IPS-18c (cell line): ENCODE measurements around the gene FAM78B.

Experiments used
- H3K4me3 ChIP-seq: 2 replicates; pipeline ENCODE4 v1.7.0; 2013; ENCODE audit warnings: low read depth, mild to moderate bottlenecking, low read length, moderate library complexity; ENCODE audit not compliant: insufficient read depth
- H3K9me3 ChIP-seq: one replicate; pipeline ENCODE4 v1.6.1; 2013; ENCODE audit warnings: mild to moderate bottlenecking, low read length, moderate library complexity; ENCODE audit not compliant: control insufficient read depth, insufficient read depth

Gene FAM78B

DNA sequence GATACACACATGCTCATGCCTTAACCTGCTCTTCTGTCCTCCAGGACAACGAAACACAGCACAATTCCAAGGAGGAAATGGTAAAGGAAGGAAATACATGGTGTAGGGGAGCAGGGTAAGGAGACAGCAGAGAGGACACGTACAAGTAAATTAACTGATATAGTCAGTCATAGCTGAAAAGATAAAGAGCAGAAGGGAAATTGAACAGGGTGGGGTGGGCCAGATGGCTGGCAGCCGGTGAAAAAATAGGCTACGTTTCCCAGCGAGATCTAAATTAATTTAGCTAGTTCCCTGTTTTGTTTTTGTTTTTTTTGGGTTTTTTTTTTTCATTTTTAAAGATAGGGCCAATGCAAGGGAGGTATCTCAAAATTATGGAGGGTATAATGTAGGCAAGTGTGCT is 109.2 kb downstream of the FAM78B start:
- Histone ChIP-seq H3K4me3 (no peak overlapping the region), H3K9me3 (no peaks in the 10 kb centered on the region)

GRCh38 chr1:166053395-166053794 is 113.4 kb downstream of the FAM78B start:
- H3K9me3 ChIP-seq, result no peaks in the 10 kb centered on the region

DNA sequence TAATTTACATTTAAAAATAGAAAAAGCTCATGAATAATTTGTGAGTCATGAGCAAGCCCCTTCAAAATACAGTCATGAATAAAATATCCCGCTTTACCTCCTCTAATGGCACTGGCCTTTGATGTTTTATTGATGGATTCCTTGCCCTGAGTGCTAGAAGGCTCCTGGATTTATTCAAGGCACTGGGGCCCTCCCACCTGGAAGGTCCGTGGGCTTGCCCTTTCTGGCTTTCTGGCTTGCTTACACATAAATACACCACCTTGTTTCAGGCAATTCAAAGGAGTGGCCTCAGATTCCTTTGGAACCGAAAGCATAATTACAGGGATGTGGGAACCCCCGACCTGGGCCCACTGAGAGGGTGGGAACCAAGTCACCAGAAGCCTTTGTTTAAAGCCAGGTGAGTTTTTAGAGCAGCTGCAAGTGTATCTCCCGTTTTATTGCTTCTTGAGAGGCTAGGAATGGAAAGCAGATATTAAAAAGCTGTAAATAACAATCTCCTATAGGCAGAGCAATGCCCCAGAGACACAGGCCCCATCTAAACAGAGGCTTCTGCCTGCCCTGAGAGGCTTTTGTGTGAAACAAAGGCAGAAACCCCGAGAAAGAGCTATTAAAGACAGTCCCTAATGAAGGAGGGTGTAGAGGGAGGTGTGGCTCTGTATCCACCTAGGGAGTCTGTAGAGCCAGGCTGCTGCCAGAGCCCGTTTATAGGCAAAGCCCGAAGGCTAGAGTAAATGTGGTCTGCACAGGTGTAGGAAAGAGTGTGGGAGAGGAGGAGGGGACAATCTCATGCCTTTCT is 126.4 kb downstream of the FAM78B start:
- no peaks in the 10 kb centered on the region for H3K9me3 ChIP-seq
- no peak overlapping the region for H3K4me3 ChIP-seq

More at GRCh38 chr1:166053395-166053794, 113.4 kb downstream of the FAM78B start:
- H3K4me3 ChIP-seq, result no peak overlapping the region

GRCh38 chr1:166039436-166040201 is 127.2 kb downstream of the FAM78B start:
- Histone ChIP-seq H3K9me3 (no peaks in the 10 kb centered on the region), H3K4me3 (no peak overlapping the region)

DNA sequence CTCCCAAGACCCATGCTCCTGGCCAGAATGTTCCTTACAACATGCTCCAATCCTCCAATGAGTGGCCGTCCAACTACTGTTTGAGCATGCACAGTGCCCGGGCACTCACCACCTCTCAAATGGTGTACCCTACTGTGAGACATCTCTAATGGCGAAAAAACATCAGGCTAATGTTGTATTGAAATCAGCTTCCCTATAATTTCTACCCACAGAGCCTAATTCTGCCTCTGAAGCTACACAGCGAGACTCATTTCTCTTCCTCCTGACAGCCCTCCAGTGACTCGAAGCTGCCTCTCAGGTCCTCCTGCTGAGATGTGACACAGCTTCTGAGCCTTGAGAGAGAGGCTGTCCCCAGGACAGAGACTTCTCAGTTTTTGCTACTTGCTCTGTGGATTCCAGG is 130.7 kb downstream of the FAM78B start:
- Histone ChIP-seq H3K4me3 (no peak overlapping the region), H3K9me3 (no peaks in the 10 kb centered on the region)

DNA sequence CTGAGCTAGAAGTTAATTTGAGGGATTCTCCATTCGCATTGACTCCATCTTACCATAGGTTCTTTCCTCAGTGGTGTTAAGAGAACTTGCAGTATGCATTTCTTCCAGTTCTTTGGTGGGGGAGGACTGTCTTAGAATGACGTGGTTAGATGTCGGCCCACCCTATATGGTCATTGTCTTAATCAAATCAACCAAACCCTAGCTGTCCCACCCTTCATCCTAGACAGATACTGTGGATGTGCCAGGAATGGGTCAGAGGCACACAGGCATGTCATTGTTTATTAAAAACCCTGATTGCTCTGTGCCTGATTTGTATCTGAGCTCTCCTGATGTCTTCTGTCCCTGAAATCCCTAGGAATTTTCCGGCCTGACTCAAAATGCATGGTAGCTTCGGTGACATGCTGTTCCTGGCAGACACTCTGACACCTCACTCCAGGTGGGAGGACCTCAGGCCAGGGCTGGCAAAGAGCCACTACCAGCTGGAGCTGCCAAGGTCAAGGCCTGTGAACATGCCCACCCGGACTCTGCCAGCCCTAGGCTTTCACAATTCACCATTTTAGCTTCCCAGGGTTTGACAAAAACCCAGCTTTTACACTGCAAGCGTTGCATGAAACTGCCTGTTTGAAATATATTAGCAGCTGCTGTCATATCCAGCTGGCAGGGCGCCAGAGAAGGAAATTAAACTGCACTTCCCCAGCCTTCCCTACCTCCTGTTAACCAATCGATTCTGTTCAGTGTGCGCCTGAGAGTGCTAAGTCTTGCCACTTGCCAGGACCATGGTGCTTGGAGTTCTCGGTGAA is 134.0 kb downstream of the FAM78B start:
- Histone ChIP-seq H3K9me3 (no peaks in the 10 kb centered on the region), H3K4me3 (no peak overlapping the region)

DNA sequence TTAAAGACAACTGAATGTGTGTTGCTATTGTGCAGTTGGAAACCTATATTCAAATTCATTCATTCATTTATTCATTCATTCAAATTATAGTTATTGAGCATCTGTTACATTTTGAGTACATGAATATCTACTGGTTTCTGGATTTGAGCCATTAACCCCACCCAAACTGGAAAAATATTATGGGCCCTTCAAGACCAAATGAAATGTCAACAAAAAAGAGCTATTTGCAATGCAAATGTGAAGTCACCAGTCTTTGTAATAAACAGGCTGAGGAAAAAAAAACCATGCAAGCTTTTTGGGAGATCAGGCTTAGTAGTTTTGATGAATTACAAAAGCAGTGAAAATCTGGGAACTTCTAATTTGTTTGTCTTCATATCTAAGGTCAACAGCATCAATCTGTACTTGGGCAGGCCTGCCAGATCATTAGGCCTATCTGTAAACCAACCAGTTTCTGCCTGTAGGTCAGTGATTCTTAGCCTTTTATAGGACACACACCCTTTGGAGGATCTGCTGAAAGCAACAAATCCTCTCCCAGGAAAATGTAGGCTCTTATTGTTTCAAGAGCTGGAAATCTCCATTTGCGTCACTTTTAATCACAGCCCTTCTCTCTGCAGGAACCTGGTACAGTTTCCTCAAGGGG is 134.7 kb downstream of the FAM78B start:
- Histone ChIP-seq H3K4me3 (no peak overlapping the region), H3K9me3 (no peaks in the 10 kb centered on the region)

DNA sequence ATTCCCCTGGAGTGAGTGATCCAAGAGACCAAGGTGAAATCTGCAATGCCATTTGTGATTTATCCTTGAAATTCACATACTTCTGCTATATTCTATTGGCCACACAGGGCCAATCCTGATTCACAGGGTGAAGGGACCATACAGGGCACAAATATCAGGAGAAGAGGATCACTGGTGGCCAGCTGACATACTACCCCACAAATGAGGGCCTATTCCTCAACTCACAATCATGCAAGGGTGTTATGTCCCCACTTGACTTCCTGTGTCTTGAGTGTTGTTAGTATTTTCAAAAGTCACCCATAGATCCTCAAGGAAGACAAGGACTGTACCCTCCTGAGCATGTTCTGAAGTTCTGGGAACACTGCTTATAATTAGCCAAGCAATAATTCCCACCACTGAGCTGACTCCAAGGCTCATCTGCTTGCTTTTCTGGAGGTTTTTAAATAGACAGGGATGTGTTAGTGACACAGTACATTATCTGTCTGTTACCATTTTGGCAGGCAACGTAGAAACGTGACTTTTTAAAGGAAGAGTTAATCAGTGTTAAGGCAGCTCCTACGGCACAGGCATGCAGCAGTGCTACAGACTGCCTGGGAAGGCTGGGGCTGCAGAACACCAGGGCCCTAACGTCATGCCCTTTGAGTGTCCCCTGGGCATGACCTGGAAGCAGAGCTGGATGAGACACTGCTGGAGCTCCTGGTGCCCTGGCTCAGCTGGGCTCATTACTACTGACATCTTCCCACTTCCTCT is 137.4 kb downstream of the FAM78B start:
- no peaks in the 10 kb centered on the region for H3K9me3 ChIP-seq
- no peak overlapping the region for H3K4me3 ChIP-seq

GRCh38 chr1:166026555-166026954 is 140.2 kb downstream of the FAM78B start:
- no peak overlapping the region for H3K4me3 ChIP-seq

DNA sequence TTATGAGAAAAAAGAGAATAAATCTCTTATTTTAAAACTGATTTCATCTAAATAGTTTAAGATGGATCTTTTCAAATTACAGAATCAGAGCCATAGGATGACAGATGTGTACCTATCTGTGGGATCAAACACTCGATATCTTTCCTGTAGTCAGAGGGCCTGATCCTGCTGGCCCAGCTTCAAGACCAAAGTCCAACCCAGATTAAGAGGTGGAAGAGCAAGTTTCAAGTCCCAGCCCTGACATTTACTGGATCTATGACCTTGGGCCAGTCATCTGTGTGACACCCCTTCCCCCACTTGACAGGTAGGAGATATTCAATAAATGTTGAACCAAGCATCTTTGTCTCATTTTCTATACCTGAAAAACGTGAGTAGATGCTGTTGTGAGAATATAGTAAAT is 140.7 kb downstream of the FAM78B start:
- Histone ChIP-seq H3K9me3 (no peaks in the 10 kb centered on the region), H3K4me3 (no peak overlapping the region)

More at GRCh38 chr1:166026555-166026954, 140.2 kb downstream of the FAM78B start:
- no peaks in the 10 kb centered on the region for H3K9me3 ChIP-seq

GRCh38 chr1:166020210-166020609 is 146.6 kb downstream of the FAM78B start:
- no peaks in the 10 kb centered on the region for H3K9me3 ChIP-seq
- no peak overlapping the region for H3K4me3 ChIP-seq
